GM13976 (cell line): Measurements from ENCODE around the gene HPCAL1.
"Not testable (repeated sequence)": the region's sequence is repeated elsewhere in the genome, so short reads cannot be mapped to it uniquely, and the experiment has no call there.

Experiments
- DNase-seq: peaks from one replicate; pipeline ENCODE4 v3.0.0; 2012; ENCODE audit warnings: low spot score
- CTCF ChIP-seq: IDR thresholded peaks from 2 replicates; pipeline ENCODE4 v1.5.1; 2012; ENCODE audit warnings: borderline replicate concordance, mild to moderate bottlenecking; ENCODE audit not compliant: insufficient read depth; ENCODE audit errors: extremely low read depth, missing control alignments, control extremely low read depth
- in situ Hi-C: fragments of 300-500 bp; cut with MboI; formaldehyde crosslinking; loops from one replicate; pipeline ENCODE4 v1.12.0; 2022; ENCODE audit warnings: low sequenced_read_pairs, mixed read lengths, inconsistent platforms; ENCODE audit not compliant: unreplicated experiment

Gene HPCAL1

DNA sequence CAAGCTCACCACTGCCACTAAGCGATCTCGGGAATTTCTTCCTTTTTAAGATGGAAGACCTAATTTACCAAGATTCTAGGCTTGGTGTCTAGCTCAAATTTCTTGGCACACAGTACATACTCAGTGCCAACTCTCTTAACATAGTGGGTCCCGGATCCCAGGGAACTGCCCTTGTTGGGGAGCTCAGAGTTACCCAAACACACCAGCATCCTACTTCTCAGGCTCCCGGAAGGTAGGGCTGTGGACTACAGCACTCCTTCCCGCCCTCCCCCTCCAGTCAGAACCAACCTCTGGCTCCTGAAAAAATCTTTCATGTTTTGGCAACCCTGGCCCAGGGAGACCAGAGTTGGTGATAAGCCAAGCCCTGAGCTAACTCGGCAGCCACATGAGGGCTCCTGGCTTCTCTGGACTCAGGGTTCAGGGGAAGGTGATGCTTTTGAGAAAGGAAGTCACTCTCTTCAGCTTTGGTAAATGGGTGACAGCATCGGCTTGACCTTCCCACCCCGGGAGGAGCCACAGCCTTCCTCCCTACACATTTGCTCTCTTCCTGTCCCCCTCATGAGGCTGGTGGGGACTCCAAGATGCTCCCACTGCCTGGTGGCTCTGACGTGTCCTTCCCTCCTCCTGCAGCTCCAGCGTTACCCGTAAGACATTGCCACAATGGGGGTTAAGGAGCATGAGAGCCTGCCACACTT is 136.6 kb downstream of the HPCAL1 start:
- in situ Hi-C loops = no loop called here
- DNase-seq = no peak
- TF ChIP-seq CTCF = no peak

- in situ Hi-C loops = no loop called here
- no peak for DNase-seq
- TF ChIP-seq CTCF = no peak
These were observed 137.3 kb downstream of the HPCAL1 start for GRCh38 chr2:10439971-10440370.

- TF ChIP-seq CTCF = no peak
- DNase-seq = no peak
- in situ Hi-C loops = no loop called here
These were observed 138.0 kb downstream of the HPCAL1 start for GRCh38 chr2:10440736-10441135.

DNA sequence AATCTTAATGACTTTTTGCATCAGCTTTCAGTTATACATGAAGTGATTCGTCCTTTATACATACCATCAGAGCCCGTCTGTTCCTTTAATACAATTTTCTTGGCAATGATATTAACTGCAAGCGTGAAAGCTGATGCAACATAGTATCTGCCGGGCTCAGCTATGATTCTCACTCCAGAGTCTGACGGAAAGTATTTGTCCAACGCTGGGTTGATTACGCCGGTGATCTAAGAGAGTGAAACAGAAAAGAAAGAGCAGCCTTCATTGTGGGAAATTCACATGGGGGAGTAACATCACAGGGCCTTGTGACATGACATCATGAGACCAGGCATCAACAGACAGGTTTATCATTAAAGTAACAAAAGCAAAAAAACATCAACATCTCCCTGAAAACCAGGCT is 139.2 kb downstream of the HPCAL1 start:
- no peak for DNase-seq
- in situ Hi-C loops = no loop called here
- no peak for TF ChIP-seq CTCF

GRCh38 chr2:10442469-10443126 is 139.9 kb downstream of the HPCAL1 start:
- DNase-seq, in situ Hi-C loops: not testable (repeated sequence)

GRCh38 chr2:10444463-10444862 is 141.8 kb downstream of the HPCAL1 start:
- DNase-seq = no peak
- no peak for TF ChIP-seq CTCF
- in situ Hi-C loops = no loop called here

GRCh38 chr2:10446631-10447030 is 143.9 kb downstream of the HPCAL1 start:
- no peak for TF ChIP-seq CTCF
- in situ Hi-C loops = no loop called here
- no peak for DNase-seq
